Measurements from ENCODE around the gene TRIM71.

The TRIM71 gene

DNA sequence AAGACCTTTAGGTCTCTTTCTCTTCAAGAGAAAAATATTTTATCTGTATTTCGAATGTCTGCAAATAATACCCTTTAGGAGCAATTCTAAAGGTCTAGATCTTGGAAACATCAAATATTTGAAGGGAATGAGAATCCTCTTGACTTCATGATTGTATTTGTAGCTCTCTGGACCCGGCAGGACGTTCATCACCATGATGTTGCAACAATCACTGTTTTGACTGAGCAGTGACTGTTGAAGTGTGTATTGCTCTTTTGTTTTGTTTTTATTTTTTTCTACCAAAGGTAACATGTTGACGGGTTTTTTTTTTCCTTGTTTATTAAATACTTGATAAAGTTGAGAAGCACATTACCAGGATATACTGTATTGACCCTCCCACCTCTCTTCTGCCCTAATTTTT lies 78.3 kb downstream of the TRIM71 start:
- no peaks in the 10 kb centered on the region for H3K36me3 ChIP-seq (ENCODE audit: control insufficient read depth, low read length)
- H3K27ac ChIP-seq (ENCODE audit: low read depth, low read length), result no peak overlapping the region
- no peak overlapping the region for H3K4me2 ChIP-seq (ENCODE audit: low read length)
- no peaks in the 10 kb centered on the region for H3K9me2 ChIP-seq (replicated peaks; ENCODE audit: control insufficient read depth, low read length)
- no peaks in the 10 kb centered on the region for H3K9me3 ChIP-seq (ENCODE audit: control insufficient read depth, insufficient read depth, low read length)
- H3K4me1 ChIP-seq (ENCODE audit: control insufficient read depth, low read length), result no peaks in the 10 kb centered on the region
- no peaks in the 10 kb centered on the region for H3F3A ChIP-seq (ENCODE audit: control insufficient read depth, insufficient read depth)
- H3K27me3 ChIP-seq (ENCODE audit: control insufficient read depth, low read length), result peaks cover 25% of the 10 kb centered on the region
- no peaks in the 10 kb centered on the region for H4K20me1 ChIP-seq (ENCODE audit: control insufficient read depth, insufficient read depth, low read depth, low read length)
- TF ChIP-seq CTCF (IDR thresholded peaks at IDR 0.05; ENCODE audit: low read depth, low read length, poor library complexity, severe bottlenecking) (no peak), EZH2phosphoT487 (IDR thresholded peaks at IDR 0.05; ENCODE audit: borderline replicate concordance, low read length) (no peak)
- H3K4me3 ChIP-seq (ENCODE audit: low read length), result no peak overlapping the region
- no peaks in the 10 kb centered on the region for H3K79me2 ChIP-seq (ENCODE audit: control insufficient read depth, low read length)

DNA sequence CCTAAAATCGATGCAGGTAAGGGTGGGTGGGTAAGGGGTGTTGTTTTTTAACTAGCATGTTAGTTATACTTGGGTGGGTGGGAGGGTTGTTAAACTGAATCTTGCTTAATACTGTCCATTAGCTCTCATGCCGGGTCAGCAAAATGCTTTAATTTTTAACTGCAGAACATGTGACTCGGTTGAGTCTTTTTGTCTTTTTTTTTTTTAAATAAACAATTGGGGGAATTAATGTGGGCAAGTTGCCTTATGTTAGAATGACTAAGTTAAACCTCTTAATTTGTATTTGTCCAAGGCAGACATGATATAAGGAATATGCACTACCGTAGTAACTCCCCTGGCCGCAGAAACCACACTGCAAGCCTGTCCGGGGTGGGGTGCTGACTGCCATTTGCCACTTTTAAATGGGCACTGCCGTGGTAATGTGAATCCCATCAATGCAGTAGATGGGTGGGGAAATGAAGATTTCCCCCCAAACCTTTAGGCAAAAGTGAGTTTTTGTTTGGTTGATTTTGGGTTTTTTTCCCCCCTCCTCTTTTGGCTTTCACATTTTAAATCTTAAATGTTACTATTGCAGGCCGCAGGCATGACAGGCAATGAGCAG lies 79.3 kb downstream of the TRIM71 start:
- no peak overlapping the region for H3K4me2 ChIP-seq (ENCODE audit: low read length)
- H3K9me3 ChIP-seq (ENCODE audit: control insufficient read depth, insufficient read depth, low read length), result no peaks in the 10 kb centered on the region
- H3K27ac ChIP-seq (ENCODE audit: low read depth, low read length), result no peak overlapping the region
- no peaks in the 10 kb centered on the region for H3K4me1 ChIP-seq (ENCODE audit: control insufficient read depth, low read length)
- TF ChIP-seq EZH2phosphoT487 (IDR thresholded peaks at IDR 0.05; ENCODE audit: borderline replicate concordance, low read length), result no peak
- TF ChIP-seq CTCF (IDR thresholded peaks at IDR 0.05; ENCODE audit: low read depth, low read length, poor library complexity, severe bottlenecking), result no peak
- H3K9me2 ChIP-seq (replicated peaks; ENCODE audit: control insufficient read depth, low read length), result no peaks in the 10 kb centered on the region
- no peaks in the 10 kb centered on the region for H3K36me3 ChIP-seq (ENCODE audit: control insufficient read depth, low read length)
- H3F3A ChIP-seq (ENCODE audit: control insufficient read depth, insufficient read depth), result no peaks in the 10 kb centered on the region
- H3K4me3 ChIP-seq (ENCODE audit: low read length), result no peak overlapping the region
- H3K79me2 ChIP-seq (ENCODE audit: control insufficient read depth, low read length), result no peaks in the 10 kb centered on the region
- H3K27me3 ChIP-seq (ENCODE audit: control insufficient read depth, low read length), result peaks cover 22% of the 10 kb centered on the region
- no peaks in the 10 kb centered on the region for H4K20me1 ChIP-seq (ENCODE audit: control insufficient read depth, insufficient read depth, low read depth, low read length)

- no peaks in the 10 kb centered on the region for H3K79me2 ChIP-seq (ENCODE audit: control insufficient read depth, low read length)
- H3K4me3 ChIP-seq (ENCODE audit: low read length), result no peak overlapping the region
- H3K4me2 ChIP-seq (ENCODE audit: low read length), result no peak overlapping the region
- peaks cover 17% of the 10 kb centered on the region for H3K27me3 ChIP-seq (ENCODE audit: control insufficient read depth, low read length)
- H3F3A ChIP-seq (ENCODE audit: control insufficient read depth, insufficient read depth), result no peaks in the 10 kb centered on the region
- no peaks in the 10 kb centered on the region for H3K36me3 ChIP-seq (ENCODE audit: control insufficient read depth, low read length)
- no peaks in the 10 kb centered on the region for H3K4me1 ChIP-seq (ENCODE audit: control insufficient read depth, low read length)
- H4K20me1 ChIP-seq (ENCODE audit: control insufficient read depth, insufficient read depth, low read depth, low read length), result no peaks in the 10 kb centered on the region
- TF ChIP-seq EZH2phosphoT487 (IDR thresholded peaks at IDR 0.05; ENCODE audit: borderline replicate concordance, low read length) (no peak), CTCF (IDR thresholded peaks at IDR 0.05; ENCODE audit: low read depth, low read length, poor library complexity, severe bottlenecking) (no peak)
- no peaks in the 10 kb centered on the region for H3K9me3 ChIP-seq (ENCODE audit: control insufficient read depth, insufficient read depth, low read length)
- H3K9me2 ChIP-seq (replicated peaks; ENCODE audit: control insufficient read depth, low read length), result no peaks in the 10 kb centered on the region
- H3K27ac ChIP-seq (ENCODE audit: low read depth, low read length), result no peak overlapping the region
These were observed 80.3 kb downstream of the TRIM71 start for GRCh38 chr3:32897981-32898623.
